Stimulated activated CD8-positive, alpha-beta memory T cell treated with anti-CD3 and anti-CD28 coated beads, Interleukin-12 subunit alpha, Interleukin-12 subunit beta, amount 100 ng/mL, for 24 hours (primary cell): ENCODE results near the gene MLLT1.

ENCODE experiments used
- DNase-seq: peaks from one replicate; pipeline ENCODE4 v3.0.0-alpha.2; 2020; ENCODE audit errors: extremely low read depth

MLLT1 gene

DNA sequence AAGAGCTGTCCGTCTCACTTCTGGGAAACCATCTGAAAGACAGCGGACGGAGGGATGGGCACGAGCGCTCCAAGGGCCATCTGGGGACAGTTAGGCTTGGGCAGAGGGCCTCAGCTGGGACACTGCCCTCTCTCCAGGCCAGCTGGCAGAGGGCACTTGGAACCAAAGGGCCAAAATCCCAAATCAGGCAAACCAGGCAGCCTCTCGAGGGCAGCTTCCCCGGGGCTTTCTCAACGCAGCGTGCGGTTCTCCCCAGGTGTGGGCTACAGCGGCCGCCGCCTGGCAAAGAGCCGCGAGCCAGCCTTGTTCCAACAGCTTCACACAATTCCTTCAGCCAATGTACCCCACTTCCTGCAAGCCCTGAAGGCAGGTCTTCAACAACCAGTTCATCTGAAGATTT is 5.0 kb downstream of the MLLT1 start:
- no peak for DNase-seq

DNA sequence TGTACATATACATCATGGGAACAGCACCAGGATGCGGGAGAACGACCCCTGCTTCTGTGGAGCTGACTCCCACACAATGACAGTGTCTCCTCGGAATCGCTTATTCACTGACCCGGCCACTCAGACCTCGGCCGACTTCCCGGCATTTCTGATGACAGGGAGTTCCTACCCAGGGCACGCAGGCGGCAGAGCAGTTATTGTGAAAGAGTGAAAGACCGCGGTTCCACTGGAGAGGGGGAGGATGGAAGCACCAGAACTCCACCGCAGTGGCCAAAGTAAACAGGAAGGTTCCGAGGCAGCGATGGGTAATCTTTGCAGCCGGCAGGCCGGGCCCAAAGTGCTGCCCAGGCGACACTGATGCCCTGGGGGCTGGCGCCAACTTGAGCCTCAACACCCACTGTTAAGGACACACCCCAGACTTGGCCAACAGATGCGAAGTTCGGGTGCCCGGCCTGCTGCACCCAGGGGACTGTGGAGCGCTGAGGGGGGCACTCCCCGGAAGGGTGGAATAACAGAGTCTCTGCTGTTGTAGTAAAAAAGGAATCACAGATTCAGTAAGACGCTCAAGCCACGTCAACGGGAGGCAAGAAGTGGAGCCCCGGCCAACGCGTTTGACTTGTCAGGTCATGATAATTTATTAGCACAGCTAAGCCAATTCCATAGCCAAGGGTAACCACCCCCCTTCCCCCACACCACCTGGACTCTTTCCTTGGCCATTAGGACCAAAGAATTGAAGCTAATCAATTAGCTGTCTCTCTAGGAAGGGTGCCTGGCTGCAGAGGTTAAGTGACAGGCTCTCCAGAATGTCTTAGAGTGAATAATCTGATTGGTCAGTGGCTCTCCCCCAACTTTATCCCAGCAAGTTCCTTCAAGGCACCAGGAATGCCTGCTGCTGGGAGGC is 5.8 kb downstream of the MLLT1 start:
- no peak for DNase-seq

- no peak for DNase-seq
Measured at GRCh38 chr19:6272913-6273600, 6.7 kb downstream of the MLLT1 start.

DNA sequence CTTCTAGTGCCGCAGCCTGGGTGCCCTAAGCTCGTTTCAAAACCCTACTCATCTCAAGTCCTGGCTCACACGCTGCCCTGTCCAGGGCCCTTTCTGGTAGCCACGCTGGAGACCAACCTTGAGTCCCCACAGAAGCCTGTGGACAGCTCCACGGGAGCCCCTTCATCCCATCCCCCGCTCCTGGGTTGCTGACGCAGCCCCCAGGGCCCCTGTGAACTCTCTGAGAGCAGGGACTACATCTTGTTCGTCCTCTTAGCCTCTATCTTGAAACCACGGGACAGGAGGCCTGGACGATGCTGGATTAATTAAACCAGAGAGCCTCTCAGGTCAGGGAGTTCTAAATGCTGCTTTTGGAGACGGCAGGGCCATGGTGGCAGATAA is 7.4 kb downstream of the MLLT1 start:
- no peak for DNase-seq

- no peak for DNase-seq
Measured at GRCh38 chr19:6271721-6272410, 7.9 kb downstream of the MLLT1 start.

DNA sequence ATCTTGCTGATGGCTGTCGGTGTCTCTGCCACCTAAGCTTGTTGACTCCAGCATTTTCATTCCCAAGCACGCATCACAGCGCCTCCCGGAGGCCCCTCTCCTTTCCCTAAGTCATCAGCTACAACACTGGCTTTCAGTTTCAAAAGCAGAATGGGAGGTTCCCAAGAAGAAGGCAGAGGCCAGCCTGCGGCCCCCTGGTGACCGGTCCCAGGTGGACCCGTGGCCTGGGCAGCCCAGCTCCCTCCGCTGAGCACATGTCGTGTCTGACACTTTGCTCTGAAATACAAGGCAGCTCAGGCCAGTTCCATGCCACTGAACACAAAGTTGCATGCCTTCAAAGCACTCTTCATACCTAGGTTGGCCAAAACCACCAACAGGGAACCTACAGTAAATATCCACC is 8.5 kb downstream of the MLLT1 start:
- no peak for DNase-seq

GRCh38 chr19:6270822-6271221 is 9.0 kb downstream of the MLLT1 start:
- DNase-seq, result no peak

DNA sequence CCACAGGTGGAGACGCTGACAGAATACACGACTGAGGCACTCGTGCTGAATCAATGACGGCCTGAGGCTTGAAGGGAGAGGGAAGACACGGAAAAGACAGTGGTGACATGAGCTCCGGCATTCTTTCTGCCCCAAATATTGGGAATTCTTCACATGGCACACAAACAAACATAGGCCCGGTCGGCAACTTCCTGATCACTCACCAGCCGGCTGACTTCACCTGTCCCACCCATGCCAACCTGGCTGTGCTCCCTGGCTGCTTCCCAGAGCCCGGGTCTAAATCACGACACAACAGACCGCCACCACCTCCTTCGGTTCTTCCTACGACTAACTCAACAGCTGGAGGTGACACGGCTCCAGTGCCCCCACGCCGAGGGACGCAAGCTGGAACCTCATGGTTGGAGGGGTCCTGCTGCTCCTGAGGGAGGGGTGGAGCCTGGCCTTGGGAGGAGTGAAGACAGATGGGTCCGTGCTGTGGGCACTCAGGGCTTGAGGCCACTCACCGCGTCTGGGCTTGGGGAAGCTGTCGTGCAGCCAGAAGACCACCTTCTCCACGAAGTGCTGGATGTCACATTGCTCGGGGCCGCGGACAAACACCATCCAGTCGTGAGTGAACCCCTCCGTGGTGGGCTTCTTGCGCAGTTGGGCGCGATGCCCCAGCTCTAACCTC is 9.6 kb downstream of the MLLT1 start:
- DNase-seq, result no peak

- DNase-seq, result no peak
Measured at GRCh38 chr19:6269101-6269886, 10.5 kb downstream of the MLLT1 start.

DNA sequence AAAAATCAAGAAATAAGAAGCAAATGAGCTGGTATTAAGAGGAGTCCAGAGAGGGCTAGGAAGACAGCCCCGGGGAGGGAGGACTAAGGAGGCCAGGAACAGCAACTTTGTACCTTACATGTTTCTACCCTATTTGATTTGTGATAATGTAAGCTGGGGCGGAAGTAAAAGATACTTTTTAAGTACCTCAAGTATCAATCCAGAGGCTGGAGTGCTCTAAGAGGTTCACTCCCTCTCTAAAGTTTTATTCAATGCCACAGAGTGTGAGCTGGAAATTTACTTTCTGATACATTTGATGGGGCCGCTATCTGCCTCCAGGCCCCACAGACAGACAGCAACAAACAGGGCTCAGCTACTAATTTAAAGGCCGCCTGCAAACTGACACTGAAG is 11.4 kb downstream of the MLLT1 start:
- no peak for DNase-seq

- no peak for DNase-seq
Measured at GRCh38 chr19:6267552-6268381, 12.0 kb downstream of the MLLT1 start.

- DNase-seq, result no peak
Measured at GRCh38 chr19:6264803-6265202, 15.0 kb downstream of the MLLT1 start.

- DNase-seq, result no peak
Measured at GRCh38 chr19:6263735-6264444, 15.9 kb downstream of the MLLT1 start.

DNA sequence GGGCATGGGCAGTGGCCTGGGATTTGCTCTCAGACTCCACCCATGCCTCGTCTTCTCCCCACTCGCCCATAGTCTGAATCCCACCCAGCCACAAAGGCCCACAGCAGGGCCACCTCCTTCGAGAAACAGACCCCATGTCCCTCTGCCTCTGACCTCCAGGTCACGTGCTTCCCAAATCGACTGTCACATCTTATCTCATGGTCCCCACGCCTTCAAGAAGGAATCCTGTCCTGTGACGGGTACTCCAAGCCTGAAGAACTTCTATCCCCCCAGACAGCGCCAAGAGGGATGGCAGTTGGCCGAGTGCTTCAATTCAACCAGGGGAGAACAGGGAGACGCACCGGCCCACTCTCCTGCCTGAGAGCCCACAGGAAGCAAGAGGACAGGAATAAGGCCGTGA is 16.5 kb downstream of the MLLT1 start:
- DNase-seq, result no peak

- DNase-seq, result no peak
Measured at GRCh38 chr19:6262519-6262918, 17.3 kb downstream of the MLLT1 start.

- DNase-seq, result no peak
Measured at GRCh38 chr19:6261883-6262282, 17.9 kb downstream of the MLLT1 start.

GRCh38 chr19:6260912-6261650 is 18.7 kb downstream of the MLLT1 start:
- DNase-seq, result no peak

DNA sequence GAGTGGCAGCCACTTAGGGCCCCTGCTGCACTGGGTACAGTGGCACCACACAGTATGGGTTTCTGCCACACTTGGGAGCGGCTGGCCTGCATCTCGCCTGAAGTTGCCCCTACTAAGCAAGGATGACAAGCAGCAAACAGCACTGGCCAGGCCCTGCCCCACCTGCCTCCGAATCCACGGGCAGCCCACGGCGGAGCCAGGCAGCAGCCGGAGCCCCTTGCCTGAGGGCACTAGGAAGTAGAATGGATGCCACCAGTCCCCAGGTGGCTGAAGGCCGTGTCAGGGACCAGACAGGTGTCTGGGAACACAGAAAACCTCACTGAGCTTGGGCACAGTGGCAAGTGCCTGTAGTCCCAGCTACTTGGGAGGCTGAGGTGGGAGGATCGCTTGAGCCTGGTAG is 19.4 kb downstream of the MLLT1 start:
- DNase-seq, result no peak

GRCh38 chr19:6259312-6259861 is 20.4 kb downstream of the MLLT1 start:
- no peak for DNase-seq
